BE2C (cell line): Measurements from ENCODE around the gene ARHGAP6.

ENCODE experiments used
- DNase-seq: peaks from one replicate; pipeline ENCODE4 v3.0.0-alpha.2; 2020
- H3K27me3 ChIP-seq: fragments of 250-450 bp; sonication (Bioruptor Pico); 2 replicates; pipeline ENCODE4 v1.5.1; 2020; ENCODE audit warnings: mild to moderate bottlenecking
- H3K36me3 ChIP-seq: fragments of 250-450 bp; sonication (Bioruptor Pico); 2 replicates; pipeline ENCODE4 v1.5.1; 2020; ENCODE audit warnings: mild to moderate bottlenecking
- H3K4me1 ChIP-seq: fragments of 250-450 bp; sonication (Bioruptor Pico); 2 replicates; pipeline ENCODE4 v1.5.1; 2020
- H3K4me3 ChIP-seq: 2 replicates; pipeline ENCODE4 v1.5.1; 2011; ENCODE audit warnings: low read depth, low read length
- H3K9me3 ChIP-seq: fragments of 250-450 bp; sonication (Bioruptor Pico); 2 replicates; pipeline ENCODE4 v1.5.1; 2020
- TF ChIP-seq, protein P1 (sequence below): IDR thresholded peaks from 2 replicates; pipeline ENCODE4 v1.5.1; 2012; ENCODE audit warnings: mild to moderate bottlenecking, low read depth, low read length

ARHGAP6 gene

DNA sequence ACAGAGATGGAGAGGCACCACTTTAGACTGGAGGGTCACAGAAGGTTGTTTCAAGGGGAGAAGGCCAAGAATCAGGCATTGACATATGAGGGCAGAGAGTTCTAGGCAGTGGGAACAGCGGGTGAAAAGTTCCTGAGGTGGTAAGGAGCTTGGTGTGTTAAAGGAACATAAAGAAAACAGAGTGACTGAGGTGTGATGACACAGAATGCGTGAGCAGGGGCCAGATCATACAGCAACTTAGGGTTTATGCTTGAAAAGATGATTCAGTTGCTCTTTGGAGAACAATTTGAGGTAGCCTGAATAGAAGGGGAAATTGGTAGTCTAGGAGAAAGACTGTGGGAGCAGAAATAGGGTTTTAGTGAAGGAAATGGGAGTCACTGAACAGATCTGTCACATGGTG is 193.3 kb downstream of the ARHGAP6 start:
- H3K27me3 ChIP-seq: no peaks in the 10 kb centered on the region
- no peak for DNase-seq

DNA sequence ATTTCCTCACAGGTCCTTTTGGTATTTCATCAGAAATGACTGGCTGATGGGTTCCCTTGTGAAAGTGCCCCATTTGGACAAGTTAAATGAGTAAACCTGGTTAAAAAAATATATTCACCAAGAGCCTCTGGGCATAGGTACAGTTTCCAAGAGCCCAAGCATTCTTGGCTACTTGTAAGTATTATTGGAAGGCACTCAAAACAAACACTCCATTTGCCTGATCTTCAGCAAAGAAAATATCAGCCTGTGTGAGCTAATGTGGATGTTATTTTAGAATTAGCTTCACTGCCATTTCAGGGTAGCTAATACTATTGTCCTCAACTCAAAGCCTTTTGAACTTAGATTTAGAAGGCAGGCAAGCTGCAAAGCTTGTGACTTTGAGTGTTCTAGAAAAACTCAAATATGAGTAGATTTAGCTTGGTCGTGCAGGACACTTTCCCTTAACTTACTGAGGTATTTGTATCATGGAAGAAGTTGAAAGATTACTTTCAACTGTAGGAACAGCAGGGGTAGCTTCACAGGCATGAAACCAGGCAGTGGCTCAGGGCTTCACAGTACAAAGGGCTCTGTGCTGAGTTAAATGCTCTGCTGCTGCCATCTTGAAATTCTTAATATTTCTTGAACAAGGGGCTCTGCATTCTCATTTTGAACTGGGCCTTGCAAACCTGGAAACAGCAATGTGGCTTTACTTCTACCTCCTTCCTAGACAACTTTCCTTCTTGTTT is 195.3 kb downstream of the ARHGAP6 start:
- TF ChIP-seq, protein P1, sequence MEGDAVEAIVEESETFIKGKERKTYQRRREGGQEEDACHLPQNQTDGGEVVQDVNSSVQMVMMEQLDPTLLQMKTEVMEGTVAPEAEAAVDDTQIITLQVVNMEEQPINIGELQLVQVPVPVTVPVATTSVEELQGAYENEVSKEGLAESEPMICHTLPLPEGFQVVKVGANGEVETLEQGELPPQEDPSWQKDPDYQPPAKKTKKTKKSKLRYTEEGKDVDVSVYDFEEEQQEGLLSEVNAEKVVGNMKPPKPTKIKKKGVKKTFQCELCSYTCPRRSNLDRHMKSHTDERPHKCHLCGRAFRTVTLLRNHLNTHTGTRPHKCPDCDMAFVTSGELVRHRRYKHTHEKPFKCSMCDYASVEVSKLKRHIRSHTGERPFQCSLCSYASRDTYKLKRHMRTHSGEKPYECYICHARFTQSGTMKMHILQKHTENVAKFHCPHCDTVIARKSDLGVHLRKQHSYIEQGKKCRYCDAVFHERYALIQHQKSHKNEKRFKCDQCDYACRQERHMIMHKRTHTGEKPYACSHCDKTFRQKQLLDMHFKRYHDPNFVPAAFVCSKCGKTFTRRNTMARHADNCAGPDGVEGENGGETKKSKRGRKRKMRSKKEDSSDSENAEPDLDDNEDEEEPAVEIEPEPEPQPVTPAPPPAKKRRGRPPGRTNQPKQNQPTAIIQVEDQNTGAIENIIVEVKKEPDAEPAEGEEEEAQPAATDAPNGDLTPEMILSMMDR: no peak
- Histone ChIP-seq H3K9me3 (no peaks in the 10 kb centered on the region), H3K36me3 (no peaks in the 10 kb centered on the region), H3K4me3 (no peak overlapping the region), H3K27me3 (no peaks in the 10 kb centered on the region), H3K4me1 (no peaks in the 10 kb centered on the region)
- no peak for DNase-seq

More for the DNA sequence above, 193.3 kb downstream of the ARHGAP6 start:
- Histone ChIP-seq H3K9me3 (no peaks in the 10 kb centered on the region), H3K4me3 (no peak overlapping the region), H3K4me1 (no peaks in the 10 kb centered on the region), H3K36me3 (no peaks in the 10 kb centered on the region)
- TF ChIP-seq, protein P1: no peak

DNA sequence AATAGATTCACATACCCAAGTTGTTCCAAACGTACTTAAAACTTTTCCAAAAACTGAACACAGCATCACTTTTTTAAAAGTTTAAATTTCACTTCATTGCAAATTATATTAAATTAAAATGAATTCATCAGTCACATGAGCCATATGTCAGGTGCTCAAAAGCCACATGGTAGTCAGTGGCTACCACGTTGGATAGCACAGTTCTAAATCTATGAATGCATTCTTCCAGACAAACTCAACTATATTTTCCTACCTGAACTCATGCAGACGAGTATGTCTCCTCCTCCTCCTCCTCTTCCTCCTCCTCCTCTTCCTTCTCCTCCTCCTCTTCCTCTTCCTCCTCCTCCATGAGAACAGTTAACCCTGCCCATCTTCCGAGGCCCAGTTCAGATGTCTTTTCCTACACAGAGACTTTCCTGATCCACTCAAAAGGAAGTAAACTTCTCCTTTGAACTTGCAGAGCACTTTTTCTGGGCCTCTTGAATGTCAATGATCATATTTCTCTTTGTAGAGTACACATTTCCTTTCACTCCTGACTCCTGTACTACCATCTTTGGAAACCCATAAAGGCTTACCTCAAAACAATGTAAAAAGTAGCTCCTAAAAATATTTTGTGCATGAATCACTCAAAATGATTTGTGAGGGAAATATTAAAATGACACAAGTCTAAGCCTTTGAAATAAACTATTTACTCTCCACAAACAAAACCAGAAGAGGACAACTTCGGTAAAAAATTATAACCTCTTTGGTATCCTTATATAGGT is 199.9 kb downstream of the ARHGAP6 start:
- DNase-seq: no peak
- Histone ChIP-seq H3K27me3 (no peaks in the 10 kb centered on the region), H3K4me3 (no peak overlapping the region), H3K4me1 (no peaks in the 10 kb centered on the region), H3K36me3 (no peaks in the 10 kb centered on the region), H3K9me3 (no peaks in the 10 kb centered on the region)
- TF ChIP-seq, protein P1: no peak

DNA sequence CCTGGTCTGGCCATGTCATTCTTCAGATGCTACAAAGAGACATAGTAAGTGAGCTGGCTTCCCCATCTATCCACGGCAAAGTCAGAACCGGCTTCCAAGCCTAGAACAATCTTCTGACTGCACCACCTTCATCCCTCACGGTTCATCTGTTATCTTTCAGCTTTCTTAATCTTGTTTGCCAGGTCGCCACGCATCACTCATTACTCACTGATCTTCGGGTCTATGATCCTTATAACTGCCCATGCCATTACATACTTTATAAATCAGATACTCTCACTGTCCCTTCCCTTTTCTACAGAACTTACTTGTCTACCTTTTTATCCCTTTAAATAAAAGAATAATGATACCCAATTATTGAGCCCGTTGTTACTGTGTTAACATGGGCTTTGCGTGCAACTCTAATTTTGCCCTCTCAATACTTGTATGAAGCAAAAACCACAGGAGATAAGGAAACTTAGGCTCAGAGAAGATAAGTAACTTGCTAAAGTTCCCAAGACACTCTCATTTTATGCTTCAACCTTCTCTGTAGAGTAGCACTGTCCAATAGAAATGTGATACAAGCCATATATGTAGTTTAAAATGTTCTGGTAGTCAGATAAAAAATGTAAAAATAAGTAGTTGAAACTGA is 200.8 kb downstream of the ARHGAP6 start:
- Histone ChIP-seq H3K4me3 (no peak overlapping the region), H3K4me1 (no peaks in the 10 kb centered on the region), H3K27me3 (no peaks in the 10 kb centered on the region), H3K36me3 (no peaks in the 10 kb centered on the region), H3K9me3 (no peaks in the 10 kb centered on the region)
- TF ChIP-seq, protein P1: no peak
- no peak for DNase-seq

DNA sequence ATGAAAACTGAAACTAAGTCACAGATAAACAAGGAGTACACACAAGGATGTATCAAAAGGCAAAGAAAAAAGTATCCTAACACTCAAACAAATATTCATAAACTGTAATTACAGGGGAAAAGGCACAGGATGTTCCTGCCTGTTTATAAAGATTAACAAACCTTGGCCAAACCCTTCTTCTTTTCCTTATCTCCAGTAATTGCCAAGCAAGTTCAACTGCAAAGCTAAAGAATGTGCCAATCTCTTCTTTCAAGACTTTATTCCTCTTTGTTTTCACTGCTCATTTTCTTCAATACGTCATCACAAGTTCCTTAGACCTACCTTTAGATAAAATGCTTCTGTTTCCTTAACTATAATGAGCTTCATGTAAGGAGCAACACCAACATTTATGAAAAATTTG is 201.3 kb downstream of the ARHGAP6 start:
- DNase-seq: no peak
- Histone ChIP-seq H3K27me3 (no peaks in the 10 kb centered on the region), H3K36me3 (no peaks in the 10 kb centered on the region), H3K4me3 (no peak overlapping the region), H3K4me1 (no peaks in the 10 kb centered on the region), H3K9me3 (no peaks in the 10 kb centered on the region)
- TF ChIP-seq, protein P1: no peak
